Osteocyte (in vitro differentiated cells): ENCODE measurements around the gene NAALADL2. TPM values are rescaled to one million over a fixed set of nuclear protein-coding genes. Genes with fewer than 3 reads are reported as not detected.

Source experiments
- DNase-seq: peaks from one replicate; pipeline ENCODE4 v3.0.0; 2021; ENCODE audit warnings: mixed read lengths; ENCODE audit not compliant: unreplicated experiment; ENCODE audit errors: extremely low spot score
- H3K27ac Mint-ChIP-seq: one replicate; pipeline ENCODE4 v1.8.0; 2021; ENCODE audit warnings: mild to moderate bottlenecking, mixed read lengths; ENCODE audit not compliant: unreplicated experiment
- H3K27me3 Mint-ChIP-seq: one replicate; pipeline ENCODE4 v1.8.0; 2021; ENCODE audit warnings: mixed read lengths; ENCODE audit not compliant: unreplicated experiment
- H3K36me3 Mint-ChIP-seq: one replicate; pipeline ENCODE4 v1.8.0; 2021; ENCODE audit warnings: mixed read lengths; ENCODE audit not compliant: unreplicated experiment
- H3K4me1 Mint-ChIP-seq: one replicate; pipeline ENCODE4 v1.8.0; 2021; ENCODE audit warnings: mixed read lengths; ENCODE audit not compliant: unreplicated experiment
- H3K4me3 Mint-ChIP-seq: one replicate; pipeline ENCODE4 v1.8.0; 2021; ENCODE audit warnings: mild to moderate bottlenecking, moderate library complexity, mixed read lengths; ENCODE audit not compliant: unreplicated experiment
- H3K9me3 Mint-ChIP-seq: one replicate; pipeline ENCODE4 v1.8.0; 2021; ENCODE audit warnings: mixed read lengths; ENCODE audit not compliant: unreplicated experiment
- total RNA-seq: library from RNA; stranded (reverse); gene quantifications from 2 replicates; pipeline ENCODE4 v1.2.1, GENCODE V29; 2021
- TF ChIP-seq, protein P1 (sequence below): fragments of 200-600 bp; sonication (generic); IDR thresholded peaks from 2 replicates; pipeline ENCODE4 v1.5.0; 2021; ENCODE audit warnings: antibody characterized with exemption, mild to moderate bottlenecking, moderate library complexity

The NAALADL2 gene
- total RNA-seq, 1 donor from 2014 or later, result 16.1 TPM

DNA sequence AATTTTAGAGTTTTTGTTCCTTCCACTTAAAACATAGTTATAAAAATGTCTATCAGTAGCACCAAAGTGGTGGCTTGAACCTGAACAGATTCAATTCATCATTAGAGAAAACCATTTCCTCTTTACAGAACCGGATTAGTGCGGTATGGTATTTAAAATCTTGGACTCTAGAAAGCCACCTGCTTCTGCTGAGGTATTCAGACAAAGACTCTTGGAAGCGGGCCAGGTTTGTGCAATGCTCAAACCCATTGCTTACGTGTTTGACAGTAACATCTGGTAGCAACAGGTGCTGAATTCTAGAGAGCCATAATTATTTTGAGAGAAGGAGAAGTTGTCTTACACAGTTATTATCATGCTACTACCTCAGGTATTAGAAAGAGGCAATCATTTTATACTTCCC, 290.5 kb downstream of the NAALADL2 start:
- Mint-ChIP-seq H3K9me3 (peaks cover 8% of the 10 kb centered on the region), H3K36me3 (peaks cover 10% of the 10 kb centered on the region), H3K4me3 (no peak overlapping the region), H3K27me3 (no peaks in the 10 kb centered on the region), H3K4me1 (peaks cover 4% of the 10 kb centered on the region), H3K27ac (no peak overlapping the region)
- no peak for DNase-seq
- TF ChIP-seq, protein P1, sequence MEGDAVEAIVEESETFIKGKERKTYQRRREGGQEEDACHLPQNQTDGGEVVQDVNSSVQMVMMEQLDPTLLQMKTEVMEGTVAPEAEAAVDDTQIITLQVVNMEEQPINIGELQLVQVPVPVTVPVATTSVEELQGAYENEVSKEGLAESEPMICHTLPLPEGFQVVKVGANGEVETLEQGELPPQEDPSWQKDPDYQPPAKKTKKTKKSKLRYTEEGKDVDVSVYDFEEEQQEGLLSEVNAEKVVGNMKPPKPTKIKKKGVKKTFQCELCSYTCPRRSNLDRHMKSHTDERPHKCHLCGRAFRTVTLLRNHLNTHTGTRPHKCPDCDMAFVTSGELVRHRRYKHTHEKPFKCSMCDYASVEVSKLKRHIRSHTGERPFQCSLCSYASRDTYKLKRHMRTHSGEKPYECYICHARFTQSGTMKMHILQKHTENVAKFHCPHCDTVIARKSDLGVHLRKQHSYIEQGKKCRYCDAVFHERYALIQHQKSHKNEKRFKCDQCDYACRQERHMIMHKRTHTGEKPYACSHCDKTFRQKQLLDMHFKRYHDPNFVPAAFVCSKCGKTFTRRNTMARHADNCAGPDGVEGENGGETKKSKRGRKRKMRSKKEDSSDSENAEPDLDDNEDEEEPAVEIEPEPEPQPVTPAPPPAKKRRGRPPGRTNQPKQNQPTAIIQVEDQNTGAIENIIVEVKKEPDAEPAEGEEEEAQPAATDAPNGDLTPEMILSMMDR, result no peak

DNA sequence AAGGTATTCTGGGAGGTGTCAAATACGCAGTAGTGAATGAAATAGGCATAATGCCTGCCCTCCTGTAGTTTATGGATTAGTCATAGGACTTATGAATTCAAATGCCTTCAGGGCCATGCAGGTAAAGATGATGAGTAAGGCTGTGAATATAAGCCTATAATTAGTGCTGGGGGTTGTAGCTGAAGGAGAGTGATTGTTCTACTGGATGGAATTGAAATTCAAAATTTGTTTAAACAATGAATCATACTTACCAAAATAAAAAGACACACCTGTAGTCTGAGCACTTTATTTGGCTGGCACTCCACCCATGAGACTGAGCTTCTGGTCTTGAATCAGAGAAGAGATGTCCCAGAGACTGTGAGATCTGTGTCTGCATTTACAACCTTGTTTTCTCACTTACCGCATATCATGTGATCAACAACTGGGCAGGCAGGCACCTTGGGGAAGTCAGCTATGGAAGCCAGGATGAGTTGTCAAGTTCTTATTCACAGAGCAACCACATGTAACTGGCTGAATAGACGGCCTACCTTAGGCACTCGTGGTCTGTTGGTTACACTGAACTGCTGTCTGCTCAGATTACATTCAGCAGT, 291.8 kb downstream of the NAALADL2 start:
- Mint-ChIP-seq H3K4me1 (peaks cover 4% of the 10 kb centered on the region), H3K27me3 (no peaks in the 10 kb centered on the region), H3K27ac (no peak overlapping the region), H3K36me3 (peaks cover 10% of the 10 kb centered on the region), H3K9me3 (peaks cover 8% of the 10 kb centered on the region), H3K4me3 (no peak overlapping the region)
- no peak for DNase-seq
- TF ChIP-seq, protein P1, result no peak

DNA sequence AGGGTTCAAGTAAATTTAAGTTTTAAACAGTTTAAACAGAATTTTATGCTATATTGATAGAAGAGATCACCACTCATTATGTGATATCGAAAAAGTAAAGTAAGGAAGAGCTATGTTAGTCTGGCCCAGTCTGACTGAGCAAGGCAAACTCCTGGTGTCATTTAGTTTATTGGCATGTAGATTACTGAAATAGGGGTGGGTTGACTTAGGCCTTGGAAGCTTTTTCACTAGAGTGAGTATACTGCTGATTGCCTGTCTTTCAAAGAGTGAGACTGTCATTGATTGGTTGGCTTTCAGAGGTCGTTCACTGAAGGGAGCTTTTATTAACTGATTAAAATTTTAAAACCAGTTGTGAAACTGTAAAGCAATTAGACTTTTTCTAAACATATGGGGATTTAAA, 294.5 kb downstream of the NAALADL2 start:
- peaks cover 2% of the 10 kb centered on the region for H3K36me3 Mint-ChIP-seq
- no peak for DNase-seq
- TF ChIP-seq, protein P1, result no peak
- peaks cover 2% of the 10 kb centered on the region for H3K9me3 Mint-ChIP-seq
- peaks cover 4% of the 10 kb centered on the region for H3K4me1 Mint-ChIP-seq
- no peaks in the 10 kb centered on the region for H3K27me3 Mint-ChIP-seq
- H3K4me3 Mint-ChIP-seq, result no peak overlapping the region
- no peak overlapping the region for H3K27ac Mint-ChIP-seq

DNA sequence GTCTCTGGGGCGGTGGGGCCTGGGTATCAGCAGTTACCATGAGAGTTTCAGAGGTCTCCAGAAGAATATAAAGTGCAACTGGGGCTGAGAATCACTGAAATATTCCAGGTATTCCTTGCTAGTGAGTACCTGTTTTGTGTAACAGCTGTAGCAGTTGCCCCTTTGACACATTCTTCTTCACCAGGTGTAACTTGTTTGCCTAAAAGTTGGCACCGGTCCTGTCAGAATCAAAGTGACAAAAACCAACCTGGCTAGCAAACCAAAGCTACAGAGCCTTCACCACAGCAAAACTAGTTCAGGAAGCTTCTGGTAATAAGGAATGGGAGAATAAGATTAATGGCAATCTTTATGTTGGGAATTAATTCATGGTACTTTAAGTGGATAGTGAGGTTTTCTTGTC, 296.0 kb downstream of the NAALADL2 start:
- Mint-ChIP-seq H3K4me1 (no peaks in the 10 kb centered on the region), H3K36me3 (no peaks in the 10 kb centered on the region), H3K9me3 (no peaks in the 10 kb centered on the region), H3K27me3 (no peaks in the 10 kb centered on the region), H3K27ac (no peak overlapping the region), H3K4me3 (no peak overlapping the region)
- TF ChIP-seq, protein P1, result no peak
- no peak for DNase-seq

- DNase-seq, result no peak
- TF ChIP-seq, protein P1, result no peak
- H3K36me3 Mint-ChIP-seq, result peaks cover 1% of the 10 kb centered on the region
- no peak overlapping the region for H3K4me3 Mint-ChIP-seq
- no peaks in the 10 kb centered on the region for H3K27me3 Mint-ChIP-seq
- no peaks in the 10 kb centered on the region for H3K4me1 Mint-ChIP-seq
- no peak overlapping the region for H3K27ac Mint-ChIP-seq
- no peaks in the 10 kb centered on the region for H3K9me3 Mint-ChIP-seq
These were observed 300.1 kb downstream of the NAALADL2 start for GRCh38 chr3:175159202-175159601.
